ENCODE results near the gene RAC3. TPM values are rescaled to one million over a fixed set of nuclear protein-coding genes. Genes with fewer than 3 reads are reported as not detected.

The RAC3 gene
- total RNA-seq, 1 experiment from 2014 or later: 120 TPM

GRCh38 chr17:81994593-81995462, 36.6 kb upstream of the RAC3 start:
- H3K9me2 ChIP-seq (ENCODE audit: insufficient read depth): no peaks in the 10 kb centered on the region
- H3K27me3 ChIP-seq (ENCODE audit: insufficient read depth, low read length): no peaks in the 10 kb centered on the region
- POLR2A ChIA-PET: no interaction called here
- H4K20me1 ChIP-seq (ENCODE audit: insufficient read depth): no peaks in the 10 kb centered on the region
- DNase-seq (ENCODE audit: low read depth, low spot score) (no peak), ATAC-seq (no peak)
- no peaks in the 10 kb centered on the region for H3K79me2 ChIP-seq (ENCODE audit: insufficient read depth, low read length)
- no peak overlapping the region for H3K9ac ChIP-seq (ENCODE audit: low read length)
- H3K4me3 ChIP-seq (replicated peaks in 1 of 2; ENCODE audit: low read depth in 1 of 2, low read length in 2 of 2): no peak overlapping the region
- no peaks in the 10 kb centered on the region for H3K9me3 ChIP-seq (ENCODE audit: control insufficient read depth in 1 of 2, insufficient read depth in 1 of 2, low read depth in 1 of 2, low read length in 2 of 2)
- no peak for TF ChIP-seq ZNF274 (IDR thresholded peaks at IDR 0.05; ENCODE audit: low read depth, low read length)
- no peak for TF ChIP-seq ELF1 (IDR thresholded peaks at IDR 0.05; ENCODE audit: borderline replicate concordance, low read depth)
- no peak for TF ChIP-seq JUND (IDR thresholded peaks at IDR 0.05)
- TF ChIP-seq POLR2A (IDR thresholded peaks at IDR 0.05; ENCODE audit: borderline replicate concordance, extremely low read depth, insufficient read depth, insufficient read length): no peak
- TF ChIP-seq EZH2 (IDR thresholded peaks at IDR 0.05): no peak
- no peak for TF ChIP-seq CEBPB (IDR thresholded peaks at IDR 0.05; ENCODE audit: low read depth)
- no peak for TF ChIP-seq SRF (IDR thresholded peaks at IDR 0.05; ENCODE audit: low read depth)
- TF ChIP-seq SP1 (IDR thresholded peaks at IDR 0.05; ENCODE audit: low read depth): no peak
- TF ChIP-seq SIN3A (IDR thresholded peaks at IDR 0.05; ENCODE audit: low read depth): no peak
- no peak for TF ChIP-seq EZH2phosphoT487 (IDR thresholded peaks at IDR 0.05; ENCODE audit: borderline replicate concordance)
- TF ChIP-seq, protein P1, sequence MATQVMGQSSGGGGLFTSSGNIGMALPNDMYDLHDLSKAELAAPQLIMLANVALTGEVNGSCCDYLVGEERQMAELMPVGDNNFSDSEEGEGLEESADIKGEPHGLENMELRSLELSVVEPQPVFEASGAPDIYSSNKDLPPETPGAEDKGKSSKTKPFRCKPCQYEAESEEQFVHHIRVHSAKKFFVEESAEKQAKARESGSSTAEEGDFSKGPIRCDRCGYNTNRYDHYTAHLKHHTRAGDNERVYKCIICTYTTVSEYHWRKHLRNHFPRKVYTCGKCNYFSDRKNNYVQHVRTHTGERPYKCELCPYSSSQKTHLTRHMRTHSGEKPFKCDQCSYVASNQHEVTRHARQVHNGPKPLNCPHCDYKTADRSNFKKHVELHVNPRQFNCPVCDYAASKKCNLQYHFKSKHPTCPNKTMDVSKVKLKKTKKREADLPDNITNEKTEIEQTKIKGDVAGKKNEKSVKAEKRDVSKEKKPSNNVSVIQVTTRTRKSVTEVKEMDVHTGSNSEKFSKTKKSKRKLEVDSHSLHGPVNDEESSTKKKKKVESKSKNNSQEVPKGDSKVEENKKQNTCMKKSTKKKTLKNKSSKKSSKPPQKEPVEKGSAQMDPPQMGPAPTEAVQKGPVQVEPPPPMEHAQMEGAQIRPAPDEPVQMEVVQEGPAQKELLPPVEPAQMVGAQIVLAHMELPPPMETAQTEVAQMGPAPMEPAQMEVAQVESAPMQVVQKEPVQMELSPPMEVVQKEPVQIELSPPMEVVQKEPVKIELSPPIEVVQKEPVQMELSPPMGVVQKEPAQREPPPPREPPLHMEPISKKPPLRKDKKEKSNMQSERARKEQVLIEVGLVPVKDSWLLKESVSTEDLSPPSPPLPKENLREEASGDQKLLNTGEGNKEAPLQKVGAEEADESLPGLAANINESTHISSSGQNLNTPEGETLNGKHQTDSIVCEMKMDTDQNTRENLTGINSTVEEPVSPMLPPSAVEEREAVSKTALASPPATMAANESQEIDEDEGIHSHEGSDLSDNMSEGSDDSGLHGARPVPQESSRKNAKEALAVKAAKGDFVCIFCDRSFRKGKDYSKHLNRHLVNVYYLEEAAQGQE (IDR thresholded peaks at IDR 0.05; ENCODE audit: low read depth): no peak
- no peak for TF ChIP-seq ZFX (IDR thresholded peaks at IDR 0.05)
- no peak for TF ChIP-seq TCF7L2 (IDR thresholded peaks at IDR 0.05; ENCODE audit: borderline replicate concordance, extremely low read depth, insufficient read depth, insufficient read length)
- no peak for TF ChIP-seq ATF3 (IDR thresholded peaks at IDR 0.05)
- TF ChIP-seq CBX3 (IDR thresholded peaks at IDR 0.05; ENCODE audit: low read depth): no peak
- H3K36me3 ChIP-seq (ENCODE audit: control insufficient read depth in 1 of 2, insufficient read depth in 2 of 2, low read length in 2 of 2): no peaks in the 10 kb centered on the region; a peak in 1 of 4 replicates
- no TSS peak for BruUV-seq (replicated peaks)
- no peak overlapping the region for H2AFZ ChIP-seq (ENCODE audit: low read depth, low read length, poor library complexity, severe bottlenecking)
- RAD21 ChIA-PET (ENCODE audit: low non-redundant PET in 1 of 2, low total read pairs in 2 of 2, uncharacterized antibody in 2 of 2, unreplicated experiment in 2 of 2): no interaction called here
- H3K4me2 ChIP-seq (ENCODE audit: low read length): no peak overlapping the region
- intact Hi-C loops (cut with micrococcal nuclease): no loop called here
- H3K27ac ChIP-seq (ENCODE audit: low read depth, low read length): no peak overlapping the region
- CTCF ChIA-PET: no interaction called here
- peaks cover 11 to 13% of the 10 kb centered on the region in 2 experiments; a peak in 3 of 4 replicates for H3K4me1 ChIP-seq (ENCODE audit: control insufficient read depth in 1 of 2, insufficient read depth in 2 of 2, low read length in 2 of 2)
